Raji (cell line): ENCODE data around the gene ELF1.

ENCODE experiments used
- POLR2A ChIP-seq: IDR thresholded peaks from 2 replicates; pipeline ENCODE4 v1.6.1; 2011; ENCODE audit warnings: low read depth, low read length, control low read depth; ENCODE audit not compliant: insufficient read depth

Gene ELF1

GRCh38 chr13:40960716-40961115, 58.4 kb downstream of the ELF1 start:
- TF ChIP-seq POLR2A, result no peak

GRCh38 chr13:40958655-40959054, 60.5 kb downstream of the ELF1 start:
- no peak for TF ChIP-seq POLR2A

GRCh38 chr13:40946485-40946884, 72.6 kb downstream of the ELF1 start:
- no peak for TF ChIP-seq POLR2A

- no peak for TF ChIP-seq POLR2A
Measured at GRCh38 chr13:40943073-40943472, 76.0 kb downstream of the ELF1 start.

- no peak for TF ChIP-seq POLR2A
Measured at GRCh38 chr13:40941581-40941980, 77.5 kb downstream of the ELF1 start.

GRCh38 chr13:40940841-40941240, 78.3 kb downstream of the ELF1 start:
- TF ChIP-seq POLR2A, result no peak

- TF ChIP-seq POLR2A, result no peak
Measured at GRCh38 chr13:40933508-40934204, 85.5 kb downstream of the ELF1 start.

GRCh38 chr13:40932252-40932651, 86.9 kb downstream of the ELF1 start:
- TF ChIP-seq POLR2A, result no peak

GRCh38 chr13:40931719-40932118, 87.4 kb downstream of the ELF1 start:
- no peak for TF ChIP-seq POLR2A

GRCh38 chr13:40928980-40929379, 90.1 kb downstream of the ELF1 start:
- TF ChIP-seq POLR2A, result no peak

GRCh38 chr13:40927929-40928328, 91.2 kb downstream of the ELF1 start:
- TF ChIP-seq POLR2A, result no peak

- no peak for TF ChIP-seq POLR2A
Measured at GRCh38 chr13:40923867-40924266, 95.2 kb downstream of the ELF1 start.

GRCh38 chr13:40922437-40923040, 96.6 kb downstream of the ELF1 start:
- TF ChIP-seq POLR2A, result no peak

GRCh38 chr13:40920826-40921225, 98.3 kb downstream of the ELF1 start:
- TF ChIP-seq POLR2A, result no peak

GRCh38 chr13:40916207-40916998, 102.7 kb downstream of the ELF1 start:
- no peak for TF ChIP-seq POLR2A

- no peak for TF ChIP-seq POLR2A
Measured at GRCh38 chr13:40911341-40911740, 107.8 kb downstream of the ELF1 start.

- TF ChIP-seq POLR2A, result no peak
Measured at GRCh38 chr13:40910324-40911050, 108.6 kb downstream of the ELF1 start.
